HG03066 (cell line): ENCODE data around the gene MYH15.

ENCODE experiments used
- ATAC-seq: cut with Tn5 transposase; IDR thresholded peaks from one replicate; pipeline ENCODE4 v1.9.1; 2021; ENCODE audit warnings: low read depth; ENCODE audit not compliant: unreplicated experiment

The MYH15 gene

GRCh38 chr3:108428586-108428985, 81.8 kb downstream of the MYH15 start:
- ATAC-seq, result no peak

- no peak for ATAC-seq
Observed at GRCh38 chr3:108420926-108421325, 89.5 kb downstream of the MYH15 start.

- ATAC-seq, result no peak
Observed at GRCh38 chr3:108416111-108416869, 94.1 kb downstream of the MYH15 start.

- no peak for ATAC-seq
Observed at GRCh38 chr3:108415661-108416060, 94.7 kb downstream of the MYH15 start.

GRCh38 chr3:108414007-108414406, 96.4 kb downstream of the MYH15 start:
- no peak for ATAC-seq

GRCh38 chr3:108412121-108412750, 98.2 kb downstream of the MYH15 start:
- no peak for ATAC-seq

- ATAC-seq, result no peak
Observed at GRCh38 chr3:108410531-108410984, 99.8 kb downstream of the MYH15 start.

GRCh38 chr3:108409800-108410178, 100.6 kb downstream of the MYH15 start:
- ATAC-seq, result no peak

GRCh38 chr3:108408883-108409799, 101.3 kb downstream of the MYH15 start:
- ATAC-seq, result no peak

- ATAC-seq, result no peak
Observed at GRCh38 chr3:108407886-108408285, 102.5 kb downstream of the MYH15 start.

GRCh38 chr3:108406661-108407206, 103.7 kb downstream of the MYH15 start:
- ATAC-seq, result peak; percentile 97

GRCh38 chr3:108406063-108406660, 104.2 kb downstream of the MYH15 start:
- peak; percentile 13 for ATAC-seq

- no peak for ATAC-seq
Observed at GRCh38 chr3:108404368-108404767, 106.0 kb downstream of the MYH15 start.

- ATAC-seq, result no peak
Observed at GRCh38 chr3:108403686-108404345, 106.6 kb downstream of the MYH15 start.

GRCh38 chr3:108403198-108403597, 107.2 kb downstream of the MYH15 start:
- no peak for ATAC-seq

- ATAC-seq, result no peak
Observed at GRCh38 chr3:108401836-108402235, 108.6 kb downstream of the MYH15 start.

GRCh38 chr3:108398510-108398909, 111.9 kb downstream of the MYH15 start:
- no peak for ATAC-seq

- ATAC-seq, result no peak
Observed at GRCh38 chr3:108396336-108396735, 114.1 kb downstream of the MYH15 start.

- ATAC-seq, result no peak
Observed at GRCh38 chr3:108394563-108394962, 115.8 kb downstream of the MYH15 start.

GRCh38 chr3:108394016-108394415, 116.4 kb downstream of the MYH15 start:
- ATAC-seq, result no peak
